A204.1 (cell line): ENCODE measurements around the gene SENP6.
"Not testable (repeated sequence)": the region's sequence is repeated elsewhere in the genome, so short reads cannot be mapped to it uniquely, and the experiment has no call there.

Source experiments
- FAIRE-seq: peaks from 2 replicates; lab custom pipeline; 2012; peaks lifted over from hg19 to GRCh38; lab: Jason Lieb, UNC

Gene SENP6, protein sequence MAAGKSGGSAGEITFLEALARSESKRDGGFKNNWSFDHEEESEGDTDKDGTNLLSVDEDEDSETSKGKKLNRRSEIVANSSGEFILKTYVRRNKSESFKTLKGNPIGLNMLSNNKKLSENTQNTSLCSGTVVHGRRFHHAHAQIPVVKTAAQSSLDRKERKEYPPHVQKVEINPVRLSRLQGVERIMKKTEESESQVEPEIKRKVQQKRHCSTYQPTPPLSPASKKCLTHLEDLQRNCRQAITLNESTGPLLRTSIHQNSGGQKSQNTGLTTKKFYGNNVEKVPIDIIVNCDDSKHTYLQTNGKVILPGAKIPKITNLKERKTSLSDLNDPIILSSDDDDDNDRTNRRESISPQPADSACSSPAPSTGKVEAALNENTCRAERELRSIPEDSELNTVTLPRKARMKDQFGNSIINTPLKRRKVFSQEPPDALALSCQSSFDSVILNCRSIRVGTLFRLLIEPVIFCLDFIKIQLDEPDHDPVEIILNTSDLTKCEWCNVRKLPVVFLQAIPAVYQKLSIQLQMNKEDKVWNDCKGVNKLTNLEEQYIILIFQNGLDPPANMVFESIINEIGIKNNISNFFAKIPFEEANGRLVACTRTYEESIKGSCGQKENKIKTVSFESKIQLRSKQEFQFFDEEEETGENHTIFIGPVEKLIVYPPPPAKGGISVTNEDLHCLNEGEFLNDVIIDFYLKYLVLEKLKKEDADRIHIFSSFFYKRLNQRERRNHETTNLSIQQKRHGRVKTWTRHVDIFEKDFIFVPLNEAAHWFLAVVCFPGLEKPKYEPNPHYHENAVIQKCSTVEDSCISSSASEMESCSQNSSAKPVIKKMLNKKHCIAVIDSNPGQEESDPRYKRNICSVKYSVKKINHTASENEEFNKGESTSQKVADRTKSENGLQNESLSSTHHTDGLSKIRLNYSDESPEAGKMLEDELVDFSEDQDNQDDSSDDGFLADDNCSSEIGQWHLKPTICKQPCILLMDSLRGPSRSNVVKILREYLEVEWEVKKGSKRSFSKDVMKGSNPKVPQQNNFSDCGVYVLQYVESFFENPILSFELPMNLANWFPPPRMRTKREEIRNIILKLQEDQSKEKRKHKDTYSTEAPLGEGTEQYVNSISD

GRCh38 chr6:75601304-75602245 is at the start of gene SENP6:
SENP6 (plus strand) TSS chr6:75601880; CDS start chr6:75602525, 645 bp downstream.
- FAIRE-seq, result no peak

- no peak for FAIRE-seq
Measured at GRCh38 chr6:75556240-75556639, 45.4 kb upstream of the SENP6 start.

GRCh38 chr6:75557068-75557467 is 44.6 kb upstream of the SENP6 start:
- FAIRE-seq, result no peak

- FAIRE-seq, result no peak
Measured at GRCh38 chr6:75563032-75563431, 38.6 kb upstream of the SENP6 start.

- no peak for FAIRE-seq
Measured at GRCh38 chr6:75566137-75566767, 35.4 kb upstream of the SENP6 start.

- FAIRE-seq, result no peak
Measured at GRCh38 chr6:75568100-75568499, 33.6 kb upstream of the SENP6 start.

DNA sequence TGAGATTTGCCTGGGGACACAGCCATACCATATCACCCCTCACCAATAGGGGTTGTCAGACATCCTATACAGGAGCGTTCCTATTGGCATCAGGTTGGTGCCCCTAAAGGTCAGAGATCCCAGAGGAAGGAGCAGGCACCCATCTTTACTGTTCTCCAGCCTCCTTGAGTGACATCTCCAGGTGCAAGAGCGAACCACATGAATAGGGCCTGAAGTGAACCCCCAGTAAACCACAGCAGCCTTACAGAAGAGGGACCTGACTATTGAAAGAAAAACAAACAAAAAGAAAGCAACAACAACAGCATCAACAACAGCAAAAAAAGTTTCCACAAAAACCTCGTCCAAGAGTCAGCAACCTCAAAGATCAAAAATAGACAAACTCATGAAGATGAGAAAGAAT is 32.7 kb upstream of the SENP6 start:
- FAIRE-seq, result no peak

GRCh38 chr6:75570671-75571070 is 31.0 kb upstream of the SENP6 start:
- FAIRE-seq, result not testable (repeated sequence)

- no peak for FAIRE-seq
Measured at GRCh38 chr6:75572072-75572471, 29.6 kb upstream of the SENP6 start.

GRCh38 chr6:75579951-75580350 is 21.7 kb upstream of the SENP6 start:
- FAIRE-seq, result no peak

DNA sequence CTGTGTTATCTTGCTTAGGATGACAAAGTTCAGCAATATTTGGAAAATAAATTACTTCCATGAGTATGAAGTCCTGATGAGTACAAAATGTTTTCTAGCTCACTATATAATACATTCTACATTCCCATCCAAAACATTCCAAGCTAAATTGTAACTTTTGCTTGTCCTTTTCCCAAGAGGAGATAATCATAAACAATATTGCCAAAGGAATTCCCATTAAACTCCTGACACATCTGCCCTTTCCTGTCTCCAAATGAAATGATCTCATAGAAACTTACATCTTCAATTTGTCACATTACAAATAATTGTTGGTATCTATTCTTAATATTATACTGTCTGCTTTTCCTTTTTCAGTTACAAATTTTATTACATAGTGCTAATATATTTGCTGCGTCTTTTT is 20.4 kb upstream of the SENP6 start:
- FAIRE-seq, result no peak

- not testable (repeated sequence) for FAIRE-seq
Measured at GRCh38 chr6:75584552-75584951, 17.1 kb upstream of the SENP6 start.

DNA sequence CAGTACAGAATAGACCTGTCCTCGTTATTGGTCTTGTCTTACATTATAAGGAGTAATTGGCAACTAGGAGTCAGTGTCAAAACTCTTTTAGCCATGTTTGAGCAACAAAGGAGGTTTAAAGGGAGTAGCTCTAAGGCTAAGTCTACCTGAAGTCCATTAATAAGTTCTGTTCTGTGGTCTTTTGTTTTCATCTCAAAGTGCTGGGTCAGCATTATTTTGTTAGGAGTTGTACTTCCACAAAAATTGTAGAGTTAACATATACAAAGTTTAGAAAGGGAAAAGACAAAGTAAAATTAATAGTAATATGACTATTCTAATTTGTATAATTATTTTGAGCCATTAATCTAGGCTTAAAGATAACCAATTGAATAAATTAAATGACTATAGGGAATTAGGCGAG is 12.7 kb upstream of the SENP6 start:
- no peak for FAIRE-seq

DNA sequence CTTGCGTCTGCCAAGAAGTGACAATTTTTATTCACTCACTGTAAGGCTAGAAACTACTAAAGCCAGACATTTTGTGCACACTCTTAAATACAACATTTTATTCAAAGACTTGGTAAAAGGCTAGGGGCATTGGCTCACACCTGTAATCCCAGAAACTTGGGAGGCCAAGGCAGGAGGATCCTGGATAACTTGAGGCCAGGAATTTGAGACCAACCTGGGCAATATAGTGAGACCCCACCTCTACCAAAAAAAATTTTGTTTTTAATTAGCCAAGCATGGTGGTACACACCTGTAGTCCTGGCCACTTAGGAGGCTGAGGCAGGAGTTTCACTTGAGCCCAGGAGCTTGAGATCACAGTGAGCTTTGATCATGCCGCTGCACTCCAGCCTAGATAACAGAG is 11.3 kb upstream of the SENP6 start:
- FAIRE-seq, result no peak

- FAIRE-seq, result not testable (repeated sequence)
Measured at GRCh38 chr6:75596380-75596779, 5.3 kb upstream of the SENP6 start.

DNA sequence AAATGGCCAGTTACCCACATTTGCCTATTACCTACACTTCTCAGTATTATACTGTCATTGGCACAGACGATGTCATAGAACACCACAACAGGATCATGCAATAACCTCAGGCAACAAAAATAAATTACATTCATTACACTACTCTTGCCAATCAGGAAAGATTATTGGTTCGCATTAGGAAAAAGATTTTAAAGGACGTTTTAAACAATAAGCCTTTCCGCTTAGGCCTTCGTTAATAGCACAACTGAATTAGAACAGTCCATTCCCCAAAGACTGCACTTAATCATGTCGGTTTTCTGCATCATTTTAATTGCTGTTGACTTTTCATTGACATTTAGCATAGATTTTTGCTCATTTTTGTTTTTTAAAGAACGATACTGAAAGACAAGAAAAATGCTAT is 912 bp upstream of the SENP6 start:
- FAIRE-seq, result no peak

DNA sequence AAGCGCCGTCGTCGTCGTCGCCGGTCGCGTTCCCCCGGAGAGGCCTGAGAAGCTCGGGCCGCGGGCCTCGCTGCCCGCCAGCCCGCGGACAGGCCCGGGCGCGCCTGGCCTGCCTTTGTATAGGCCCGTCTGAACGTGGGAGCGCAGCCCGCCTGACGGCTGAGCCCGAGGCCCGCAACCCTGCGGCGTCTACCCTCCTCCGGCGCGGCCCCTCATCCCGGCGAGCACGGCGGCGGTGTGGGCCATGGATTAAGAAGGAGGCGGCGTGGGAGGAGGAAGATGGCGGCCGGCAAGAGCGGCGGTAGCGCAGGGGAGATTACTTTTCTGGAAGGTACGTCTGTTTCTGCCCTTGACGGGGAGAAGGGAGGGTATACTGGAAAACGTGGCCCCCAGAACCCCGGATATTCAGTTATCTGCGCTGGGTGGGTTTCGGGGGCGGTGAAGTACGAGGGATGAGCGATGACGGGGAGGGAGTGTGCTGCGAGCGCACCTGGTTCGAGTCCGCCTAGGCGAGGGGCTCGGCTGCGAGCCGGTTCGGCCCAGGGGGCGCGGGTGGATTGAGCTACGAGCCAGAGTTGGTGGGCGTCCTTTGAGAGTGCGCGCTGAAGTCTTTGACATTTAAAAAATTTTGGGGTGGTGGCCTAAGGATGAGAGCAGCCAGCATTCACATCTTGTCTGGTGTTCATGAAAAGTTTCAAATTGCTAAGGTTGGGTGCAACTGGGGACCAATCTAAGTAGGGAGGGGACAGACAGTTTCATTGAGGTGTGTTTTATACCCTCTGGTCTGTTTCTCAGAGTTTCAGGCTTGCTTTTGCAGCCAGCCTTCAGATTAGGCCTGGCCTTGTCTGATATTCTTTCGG is 796 bp downstream of the SENP6 start:
- FAIRE-seq, result no peak

DNA sequence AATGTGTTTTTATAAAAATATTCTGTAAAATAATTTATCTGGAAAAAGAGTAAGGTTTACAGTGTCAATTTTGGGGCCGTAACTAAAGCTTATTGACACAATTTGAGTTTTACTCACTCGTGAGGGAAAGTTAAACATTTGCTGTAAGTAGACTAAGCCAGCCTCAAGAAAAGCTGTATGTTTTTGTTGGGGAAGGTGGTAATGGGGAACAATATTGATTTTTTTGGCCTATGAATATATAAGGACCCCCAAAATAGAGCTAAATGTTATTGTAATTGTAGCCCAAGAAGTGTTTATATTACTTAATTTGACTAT is 1.4 kb downstream of the SENP6 start:
- FAIRE-seq, result no peak

GRCh38 chr6:75604294-75604693 is 2.6 kb downstream of the SENP6 start:
- no peak for FAIRE-seq

GRCh38 chr6:75605635-75606034 is 4.0 kb downstream of the SENP6 start:
- FAIRE-seq, result no peak
